GM12872 (cell line): Measurements from ENCODE around the gene CISH.

Source experiments
- TF ChIP-seq, protein P1 (sequence below): IDR thresholded peaks from 3 replicates; pipeline ENCODE4 v1.5.1; 2011; ENCODE audit warnings: low read depth, mild to moderate bottlenecking, low read length, moderate library complexity; ENCODE audit not compliant: insufficient read depth

Gene CISH

DNA sequence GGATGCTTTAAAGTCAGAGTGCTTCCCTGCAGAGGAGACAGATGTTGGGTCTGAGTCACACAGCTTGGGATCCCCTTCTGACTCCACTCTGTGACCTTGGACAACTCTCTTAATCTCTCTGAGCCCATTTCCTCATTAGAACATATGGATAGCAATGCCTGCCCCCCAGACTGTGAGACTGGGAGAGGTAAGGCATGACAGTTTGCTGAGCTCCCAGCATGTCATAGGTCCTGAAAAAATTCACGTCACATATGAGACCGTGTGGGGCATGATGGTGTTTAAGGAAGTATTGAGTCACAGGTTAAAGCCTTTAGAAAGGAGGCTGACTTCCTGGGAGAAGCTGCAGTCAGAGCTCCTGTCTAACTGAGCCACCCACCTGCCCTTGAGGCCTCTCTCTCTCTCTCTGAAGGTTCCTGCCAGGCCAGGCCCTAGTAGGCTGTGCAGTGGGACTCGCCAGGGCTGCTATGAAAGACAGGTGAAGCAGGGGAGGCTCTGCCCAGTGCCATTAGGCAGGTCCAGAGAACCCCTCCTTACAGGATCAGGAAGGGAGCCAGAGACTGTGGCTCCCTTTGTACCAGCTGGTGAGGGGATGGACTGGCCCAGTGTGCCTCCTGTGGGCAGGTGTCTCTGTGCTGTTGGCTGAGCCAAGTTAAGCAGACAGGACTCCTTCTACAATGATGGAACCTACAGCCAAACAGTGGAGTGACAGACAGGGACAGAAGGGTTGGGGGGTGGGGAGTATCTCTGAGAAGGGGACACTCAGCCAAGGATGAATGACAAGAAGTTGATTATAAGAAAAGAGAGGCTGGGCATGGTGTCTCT is 43.6 kb upstream of the CISH start:
- TF ChIP-seq, protein P1, sequence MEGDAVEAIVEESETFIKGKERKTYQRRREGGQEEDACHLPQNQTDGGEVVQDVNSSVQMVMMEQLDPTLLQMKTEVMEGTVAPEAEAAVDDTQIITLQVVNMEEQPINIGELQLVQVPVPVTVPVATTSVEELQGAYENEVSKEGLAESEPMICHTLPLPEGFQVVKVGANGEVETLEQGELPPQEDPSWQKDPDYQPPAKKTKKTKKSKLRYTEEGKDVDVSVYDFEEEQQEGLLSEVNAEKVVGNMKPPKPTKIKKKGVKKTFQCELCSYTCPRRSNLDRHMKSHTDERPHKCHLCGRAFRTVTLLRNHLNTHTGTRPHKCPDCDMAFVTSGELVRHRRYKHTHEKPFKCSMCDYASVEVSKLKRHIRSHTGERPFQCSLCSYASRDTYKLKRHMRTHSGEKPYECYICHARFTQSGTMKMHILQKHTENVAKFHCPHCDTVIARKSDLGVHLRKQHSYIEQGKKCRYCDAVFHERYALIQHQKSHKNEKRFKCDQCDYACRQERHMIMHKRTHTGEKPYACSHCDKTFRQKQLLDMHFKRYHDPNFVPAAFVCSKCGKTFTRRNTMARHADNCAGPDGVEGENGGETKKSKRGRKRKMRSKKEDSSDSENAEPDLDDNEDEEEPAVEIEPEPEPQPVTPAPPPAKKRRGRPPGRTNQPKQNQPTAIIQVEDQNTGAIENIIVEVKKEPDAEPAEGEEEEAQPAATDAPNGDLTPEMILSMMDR: no peak

DNA sequence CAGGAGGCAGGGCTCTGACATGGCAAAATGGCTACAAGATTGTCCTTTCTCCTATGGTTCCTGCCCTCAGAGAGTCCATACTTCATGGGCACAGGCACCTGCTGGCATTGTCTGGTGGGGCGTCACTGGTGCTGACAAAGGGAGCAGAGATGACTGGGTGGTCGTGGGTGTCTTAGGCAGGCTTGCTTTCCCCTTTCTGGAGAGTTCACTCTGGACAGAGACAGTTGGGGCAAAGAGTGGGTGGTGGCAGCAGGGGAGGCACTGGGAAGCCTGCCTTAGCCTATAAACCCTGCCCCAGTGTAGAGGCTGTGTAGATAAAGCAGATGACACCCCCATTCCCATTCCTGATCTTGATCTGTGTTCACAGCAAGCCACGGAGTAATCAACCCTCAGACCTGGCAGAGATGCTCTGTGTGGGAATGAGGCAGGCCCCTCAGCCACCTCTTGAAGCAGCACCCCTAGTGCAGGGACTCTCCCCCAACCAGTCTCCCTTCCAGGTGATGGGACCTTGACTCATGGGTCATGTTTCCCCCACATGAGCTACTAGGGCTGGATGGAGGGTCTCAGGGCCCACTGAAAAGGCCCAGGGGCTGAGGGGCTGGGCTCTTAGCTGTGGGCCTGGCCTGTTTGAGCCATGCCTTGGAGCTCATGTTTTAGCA is 42.5 kb upstream of the CISH start:
- TF ChIP-seq, protein P1: no peak

DNA sequence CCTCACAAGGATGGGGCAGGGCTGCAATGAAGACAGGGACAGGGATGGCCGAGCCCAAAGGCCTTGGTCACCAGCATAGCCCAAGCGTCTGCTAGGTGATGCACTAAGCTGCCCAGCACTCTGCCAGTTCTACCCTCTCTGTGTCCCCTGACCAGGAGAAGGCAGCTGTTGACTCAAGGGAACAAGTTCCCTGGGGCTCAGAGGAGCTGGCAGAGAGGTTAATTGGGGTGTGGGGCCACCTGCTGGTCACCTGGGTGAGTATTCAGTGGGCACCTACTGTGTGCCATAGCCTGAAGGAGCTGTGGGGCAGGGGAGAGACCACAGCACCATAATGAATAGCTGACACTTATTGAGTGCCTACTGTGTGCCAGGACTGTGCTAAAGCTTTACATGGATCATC is 41.1 kb upstream of the CISH start:
- TF ChIP-seq, protein P1: peak; percentile 70

DNA sequence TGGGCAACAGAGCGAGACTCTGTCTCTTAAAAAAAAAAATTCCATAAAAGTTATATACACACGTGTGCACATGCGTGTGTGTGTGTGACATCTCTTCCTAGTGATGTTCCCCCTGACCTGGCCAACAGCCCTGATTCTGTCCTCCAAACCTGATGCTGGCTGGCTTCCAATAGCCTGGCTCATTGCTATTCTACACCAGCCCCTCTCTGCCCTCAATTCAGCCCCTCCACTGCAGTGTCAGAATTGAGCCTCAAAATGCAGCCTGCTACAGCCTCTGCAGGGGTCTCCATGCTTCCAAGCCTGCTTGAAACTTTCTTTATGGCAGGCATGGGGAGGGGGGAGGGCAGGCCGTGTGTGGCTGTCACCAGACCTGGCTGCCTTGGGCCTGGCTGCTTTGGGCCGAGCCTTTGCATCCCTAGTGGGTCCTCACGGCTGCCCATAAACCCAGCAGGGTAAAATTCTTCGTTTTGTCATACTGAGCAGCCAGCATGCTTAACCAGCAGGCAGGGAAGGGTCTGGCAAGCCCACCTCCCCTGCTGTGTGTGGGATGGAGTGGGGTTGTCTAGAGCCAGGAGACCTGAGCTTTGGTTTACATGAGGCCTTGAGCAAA is 40.5 kb upstream of the CISH start:
- TF ChIP-seq, protein P1: no peak

DNA sequence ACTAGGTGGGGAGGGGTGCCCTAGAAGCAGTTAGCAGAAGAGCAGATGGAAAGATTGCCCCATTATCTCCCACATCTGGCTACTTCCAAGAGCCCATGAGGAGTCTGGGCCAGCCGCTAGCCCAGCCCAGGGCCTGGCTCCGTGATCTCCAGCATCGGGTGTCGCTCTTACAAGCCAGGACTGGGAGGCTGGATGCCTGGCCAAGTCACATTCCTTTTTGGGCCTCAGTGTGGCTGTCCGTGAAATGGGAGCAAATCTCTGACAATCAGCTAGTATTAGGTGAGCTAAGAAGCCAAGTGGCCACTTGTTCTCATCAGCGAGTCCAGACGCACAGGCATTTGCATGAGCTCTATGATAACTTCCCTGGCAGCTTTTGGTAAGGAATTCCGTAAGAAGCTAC is 39.9 kb upstream of the CISH start:
- TF ChIP-seq, protein P1: no peak

DNA sequence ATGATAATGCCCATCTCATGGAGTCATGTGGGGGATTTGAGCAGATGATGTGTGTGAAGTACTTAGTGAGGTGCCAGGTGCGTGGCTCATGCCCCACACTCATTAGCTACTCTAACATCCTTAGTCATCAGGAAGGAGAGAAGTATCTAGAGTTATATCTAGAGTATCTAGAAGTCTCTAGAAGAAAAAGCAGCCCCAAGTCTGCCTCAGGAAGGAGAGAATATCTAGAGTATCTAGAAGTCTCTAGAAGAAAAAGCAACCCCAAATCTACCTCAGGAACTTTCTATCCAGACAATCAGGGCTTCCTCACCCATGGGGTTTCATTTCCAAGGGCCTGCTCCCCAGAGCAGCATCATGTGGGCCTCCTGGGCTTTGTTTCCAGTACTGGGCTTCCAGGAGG is 38.4 kb upstream of the CISH start:
- TF ChIP-seq, protein P1: no peak

DNA sequence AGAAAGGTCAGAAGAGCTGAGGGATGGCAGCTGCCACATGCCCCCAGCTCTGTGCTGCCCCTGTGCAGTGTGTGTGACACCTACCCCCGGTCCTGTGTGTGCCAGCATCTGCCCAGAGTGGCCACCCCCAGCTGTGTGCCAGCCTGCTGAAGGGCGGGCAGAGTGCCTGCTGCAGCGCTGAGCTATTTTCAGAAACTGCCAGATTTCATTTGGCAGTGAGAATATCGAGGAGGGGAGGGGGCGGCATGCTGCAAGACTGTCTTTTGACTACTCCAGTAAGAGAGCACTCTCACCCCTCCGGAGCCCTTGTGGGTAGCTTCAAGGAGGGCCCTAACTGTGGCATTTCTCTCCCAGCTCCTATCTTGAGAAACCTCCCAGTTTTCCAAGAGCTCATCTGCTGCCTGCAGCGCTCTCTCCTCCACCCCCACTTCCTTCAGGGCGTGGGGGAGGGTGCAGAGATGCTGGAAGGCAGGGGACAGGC is 37.9 kb upstream of the CISH start:
- TF ChIP-seq, protein P1: no peak
